ENCODE results near the gene GPR89A.

GPR89A gene

DNA sequence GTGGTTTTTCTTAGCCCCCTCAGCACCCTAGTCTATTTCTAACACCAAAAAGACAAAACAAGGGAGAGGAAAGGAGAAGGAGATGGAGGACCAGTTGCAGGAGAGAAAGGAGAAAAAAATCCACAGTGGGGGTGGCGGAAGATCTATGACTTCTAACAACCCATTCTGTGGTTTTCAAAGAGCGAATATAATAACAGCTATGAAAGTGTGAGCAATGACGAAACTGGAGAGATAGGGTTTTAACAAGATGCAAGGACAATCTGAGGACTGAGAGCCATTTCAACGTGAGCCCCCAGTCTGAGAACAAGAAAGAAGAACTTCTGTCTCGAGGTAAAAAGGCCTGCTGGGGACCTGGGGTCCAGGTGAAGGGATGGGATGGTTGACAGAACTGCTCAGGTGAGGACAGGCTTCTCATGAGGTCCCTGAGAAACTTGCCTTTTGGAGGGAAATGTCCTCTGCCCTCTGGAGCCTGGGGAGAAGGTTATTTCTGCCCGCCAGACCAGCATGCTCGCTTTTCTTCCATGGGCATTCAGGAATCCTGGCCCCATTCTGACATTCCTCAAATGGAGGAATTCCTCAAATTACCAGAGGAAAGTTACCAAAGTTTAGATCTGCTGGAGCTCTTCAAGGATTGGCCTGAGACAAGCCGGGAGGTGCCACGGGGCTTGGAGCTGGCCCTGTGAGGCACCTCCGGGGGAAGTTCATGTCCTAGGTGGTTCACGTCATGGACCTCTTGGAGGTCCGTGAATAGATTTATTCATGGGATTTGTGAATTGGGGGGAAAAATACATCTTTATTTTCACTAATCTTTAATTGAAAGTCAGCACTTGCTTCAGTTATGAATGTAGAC is 111.7 kb downstream of the GPR89A start, which contains the start of gene CD160:
Gene CD160, plus strand, starts transcription at position 270 of the 850 bp plus-strand sequence. CDS start 8,829 bp downstream, outside the sequence.
- DNase-seq = no peak
